HEK293T (cell line): ENCODE data around the gene MRPL55.
A peak's percentile ranks its signal among the peaks of the same experiment; 100 is the strongest.

Experiments used
- CTCF ChIA-PET: fragments of 350-600 bp; formaldehyde crosslinking; extraction: SDS; loops from one replicate; lab custom pipeline; 2021; ENCODE audit warnings: antibody characterized with exemption, inconsistent platforms; lab: Yijun Ruan, JAX
- POLR2A ChIA-PET: fragments of 350-600 bp; formaldehyde crosslinking; extraction: SDS; loops from one replicate; lab custom pipeline; 2020; ENCODE audit warnings: antibody characterized with exemption, inconsistent platforms; lab: Yijun Ruan, JAX
- DNase-seq: peaks from one replicate; pipeline ENCODE4 v3.0.0; 2012; ENCODE audit warnings: mixed read lengths; ENCODE audit errors: extremely low spot score
- ARNT ChIP-seq: fragments of 450-650 bp; IDR thresholded peaks from 2 replicates; pipeline ENCODE4 v1.6.1; 2017; ENCODE audit warnings: mild to moderate bottlenecking
- BHLHE40 ChIP-seq: fragments of 450-650 bp; IDR thresholded peaks from 2 replicates; pipeline ENCODE4 v1.6.1; 2016; ENCODE audit warnings: mild to moderate bottlenecking, moderate library complexity, borderline replicate concordance
- CTBP1 ChIP-seq: fragments of 450-650 bp; IDR thresholded peaks from 2 replicates; pipeline ENCODE4 v1.6.1; 2016; ENCODE audit warnings: borderline replicate concordance
- ELF4 ChIP-seq: fragments of 450-650 bp; IDR thresholded peaks from 2 replicates; pipeline ENCODE4 v1.6.1; 2017; ENCODE audit warnings: antibody characterized with exemption
- FOXA1 ChIP-seq: fragments of 450-650 bp; IDR thresholded peaks from 2 replicates; pipeline ENCODE4 v1.6.1; 2016; ENCODE audit warnings: mild to moderate bottlenecking
- FOXK2 ChIP-seq: fragments of 450-650 bp; IDR thresholded peaks from 2 replicates; pipeline ENCODE4 v1.6.1; 2016; ENCODE audit warnings: mild to moderate bottlenecking
- FOXM1 ChIP-seq: fragments of 450-650 bp; IDR thresholded peaks from 2 replicates; pipeline ENCODE4 v1.6.1; 2017; ENCODE audit warnings: mild to moderate bottlenecking, borderline replicate concordance
- HDGF ChIP-seq: fragments of 450-650 bp; IDR thresholded peaks from 2 replicates; pipeline ENCODE4 v1.6.1; 2017; ENCODE audit warnings: antibody characterized with exemption, borderline replicate concordance
- L3MBTL2 ChIP-seq: fragments of 450-650 bp; conservative IDR thresholded peaks from 2 replicates; pipeline ENCODE4 v1.6.1; 2016; ENCODE audit warnings: mild to moderate bottlenecking
- LEF1 ChIP-seq: fragments of 450-650 bp; IDR thresholded peaks from 2 replicates; pipeline ENCODE4 v1.6.1; 2017; ENCODE audit warnings: mild to moderate bottlenecking, borderline replicate concordance
- NFRKB ChIP-seq: fragments of 450-650 bp; IDR thresholded peaks from 2 replicates; pipeline ENCODE4 v1.6.1; 2016; ENCODE audit warnings: mild to moderate bottlenecking, moderate library complexity
- SP1 ChIP-seq: fragments of 450-650 bp; IDR thresholded peaks from 2 replicates; pipeline ENCODE4 v1.6.1; 2017
- SUZ12 ChIP-seq: fragments of 450-650 bp; IDR thresholded peaks from 2 replicates; pipeline ENCODE4 v1.6.1; 2016; ENCODE audit warnings: mild to moderate bottlenecking
- TARDBP ChIP-seq: fragments of 450-650 bp; IDR thresholded peaks from 2 replicates; pipeline ENCODE4 v1.6.1; 2016
- ZNF384 ChIP-seq: fragments of 450-650 bp; IDR thresholded peaks from 2 replicates; pipeline ENCODE4 v1.6.1; 2016
- TF ChIP-seq, protein P1 (sequence below): fragments of 450-650 bp; IDR thresholded peaks from 2 replicates; pipeline ENCODE4 v1.6.1; 2016

The MRPL55 gene

DNA sequence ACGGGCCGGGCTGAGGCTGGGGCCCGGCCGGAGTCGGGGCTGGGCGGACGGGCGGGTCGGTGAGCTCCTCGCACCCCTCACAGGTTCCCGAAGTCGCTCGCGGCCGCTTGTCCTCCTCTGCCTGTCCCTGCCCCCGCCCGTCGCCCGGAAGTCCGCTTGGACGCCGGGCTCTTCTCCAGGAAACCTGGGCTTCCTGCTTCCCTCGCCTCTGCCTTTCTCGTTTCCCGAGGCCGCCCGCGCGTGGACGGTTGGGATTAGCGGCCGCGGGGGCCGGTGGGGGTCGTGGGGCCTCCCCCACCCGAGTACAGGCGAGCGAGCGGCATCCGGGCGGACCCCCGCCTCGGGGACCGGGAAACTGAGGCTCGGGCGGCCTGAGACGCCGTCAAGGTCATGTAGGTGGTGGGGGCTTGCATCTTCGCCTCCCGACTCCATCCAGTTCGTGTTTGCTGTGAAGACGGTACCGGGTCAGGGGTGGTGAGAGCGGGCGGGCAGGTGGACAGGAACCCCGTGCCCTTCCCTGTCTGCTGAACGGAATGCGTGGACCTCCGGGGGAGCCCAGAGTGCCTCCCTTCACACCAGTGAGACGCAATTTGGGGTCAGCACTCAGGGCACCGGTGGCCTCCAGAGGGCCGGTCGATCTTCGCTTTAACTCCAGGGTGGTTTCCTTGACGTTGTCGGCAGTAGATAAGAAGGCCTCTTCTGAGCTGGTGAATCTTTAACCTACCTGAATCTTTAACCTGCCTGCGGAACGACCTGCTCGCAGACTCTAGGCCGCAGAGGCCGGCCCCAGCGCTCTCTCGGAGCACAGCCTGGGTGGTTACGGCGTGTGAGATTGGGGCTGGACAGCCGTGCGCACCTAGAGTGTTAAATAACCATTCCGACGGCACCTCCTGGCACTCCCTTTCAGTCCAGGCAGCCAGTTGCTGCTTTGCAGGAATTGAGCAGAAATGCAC lies 25.9 kb downstream of the MRPL55 start:
- DNase-seq, result peak; percentile 33
- CTCF ChIA-PET, result interaction anchor here (0.7 kb wide), 1 partner anchor 81 kb away, joined by 4 read pairs; no protein-coding TSS in a partner anchor
- TF ChIP-seq L3MBTL2, result no peak
- TF ChIP-seq BHLHE40, result no peak
- no peak for TF ChIP-seq FOXK2
- TF ChIP-seq HDGF, result no peak
- TF ChIP-seq ARNT, result no peak
- no peak for TF ChIP-seq LEF1
- TF ChIP-seq FOXA1, result no peak
- TF ChIP-seq ELF4, result no peak
- no peak for TF ChIP-seq FOXM1
- no peak for TF ChIP-seq SUZ12
- TF ChIP-seq SP1, result no peak
- TF ChIP-seq ZNF384, result no peak
- TF ChIP-seq TARDBP, result no peak
- TF ChIP-seq, protein P1, sequence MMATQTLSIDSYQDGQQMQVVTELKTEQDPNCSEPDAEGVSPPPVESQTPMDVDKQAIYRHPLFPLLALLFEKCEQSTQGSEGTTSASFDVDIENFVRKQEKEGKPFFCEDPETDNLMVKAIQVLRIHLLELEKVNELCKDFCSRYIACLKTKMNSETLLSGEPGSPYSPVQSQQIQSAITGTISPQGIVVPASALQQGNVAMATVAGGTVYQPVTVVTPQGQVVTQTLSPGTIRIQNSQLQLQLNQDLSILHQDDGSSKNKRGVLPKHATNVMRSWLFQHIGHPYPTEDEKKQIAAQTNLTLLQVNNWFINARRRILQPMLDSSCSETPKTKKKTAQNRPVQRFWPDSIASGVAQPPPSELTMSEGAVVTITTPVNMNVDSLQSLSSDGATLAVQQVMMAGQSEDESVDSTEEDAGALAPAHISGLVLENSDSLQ, result no peak
- TF ChIP-seq CTBP1, result no peak
- no peak for TF ChIP-seq NFRKB
- POLR2A ChIA-PET, result interaction anchor here (1.0 to 2.9 kb wide), 15 partner anchors 8 to 404 kb away, joined by 3 to 23 read pairs (median 5); partner anchors contain the start of gene RNF187

DNA sequence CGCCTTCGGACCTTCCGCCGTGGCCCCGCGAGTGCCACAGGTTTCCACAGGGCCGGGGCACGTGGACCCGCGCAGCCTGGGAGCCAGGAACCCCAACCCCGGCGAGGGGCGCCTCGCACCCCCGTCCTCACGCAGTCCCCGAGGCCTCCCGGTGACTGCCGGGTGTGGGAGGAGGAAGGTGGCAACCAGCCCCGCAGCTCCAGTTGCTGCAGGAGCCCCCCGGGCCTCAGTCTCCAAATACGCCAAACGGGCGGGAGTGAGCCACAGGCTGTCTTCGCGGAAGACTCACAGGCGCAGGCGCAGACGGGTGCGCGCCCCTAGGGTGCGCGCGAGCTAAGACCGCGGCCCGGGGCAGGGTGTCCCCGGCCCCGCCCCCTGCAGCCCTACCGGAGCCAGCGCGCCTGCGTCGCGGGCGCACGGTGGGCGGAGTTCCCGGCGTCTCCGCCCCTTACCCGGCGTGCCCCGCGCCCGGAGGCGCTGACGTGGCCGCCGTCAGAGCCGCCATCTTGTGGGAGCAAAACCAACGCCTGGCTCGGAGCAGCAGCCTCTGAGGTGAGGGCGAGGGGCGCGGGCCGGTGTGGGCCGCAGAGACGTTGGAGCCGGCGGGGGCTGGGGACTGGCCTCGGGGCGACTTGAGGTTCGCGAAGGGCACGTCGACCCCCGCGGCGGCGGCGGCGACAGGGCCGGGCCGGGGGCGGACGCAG lies 26.7 kb downstream of the MRPL55 start, which contains the start of gene ARF1:
ARF1 (plus strand) TSS at position 495 of the 704 bp plus-strand sequence. CDS start 14,407 bp downstream, outside the sequence.
- TF ChIP-seq BHLHE40 (no peak), CTBP1 (no peak), HDGF (no peak; the same call in 1 of the 2 replicates), SUZ12 (no peak), NFRKB (no peak), ARNT (peak; percentile 72; the same call in 1 of the 2 replicates), FOXA1 (no peak), ELF4 (no peak), FOXK2 (no peak), FOXM1 (0 out of 2 replicates have a peak, but pooled peaks have one; percentile 36), TARDBP (no peak), LEF1 (peak; percentile 75; the same call in 1 of the 2 replicates), SP1 (no peak), ZNF384 (no peak), L3MBTL2 (peak; percentile 97)
- TF ChIP-seq, protein P1, result no peak
- ChIA-PET CTCF (no interaction called here), POLR2A (interaction anchor here (0.5 to 2.9 kb wide), 19 partner anchors 9 to 404 kb away, joined by 3 to 23 read pairs (median 4); partner anchors contain the start of gene RNF187)
- peak; percentile 100 for DNase-seq

DNA sequence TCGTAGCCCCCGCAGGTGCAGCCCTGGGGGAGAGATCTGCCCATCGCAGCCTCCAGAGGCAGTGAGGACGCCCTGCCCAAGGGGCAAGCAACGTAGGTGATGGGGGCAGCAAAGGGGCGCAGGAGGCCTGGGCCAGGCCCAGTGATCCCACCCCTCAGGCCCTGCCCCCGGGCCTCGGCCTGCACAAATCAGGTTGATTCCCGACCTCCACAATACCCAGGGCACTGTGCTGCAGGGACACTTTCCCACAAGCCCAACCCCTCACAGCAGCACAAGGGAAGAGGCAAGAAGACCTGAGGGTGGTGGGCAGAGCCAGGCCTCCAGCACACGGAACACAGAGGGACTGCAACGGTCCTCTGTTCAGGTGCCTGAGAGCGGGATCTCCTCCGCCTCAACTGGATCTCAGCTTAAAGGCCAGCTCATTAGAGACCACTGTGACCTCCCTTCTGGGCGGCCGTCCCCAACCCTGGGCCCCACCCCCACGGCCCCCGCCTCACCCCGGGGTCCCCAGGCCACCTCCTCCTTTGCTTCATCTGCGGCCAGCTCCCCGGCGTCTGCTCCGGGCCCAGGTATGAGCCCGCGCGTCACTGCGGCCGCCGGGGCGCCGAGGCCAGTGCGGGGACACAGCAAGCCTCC lies 27.4 kb downstream of the MRPL55 start:
- POLR2A ChIA-PET, result interaction anchor here (0.5 to 2.9 kb wide), 18 partner anchors 8 to 324 kb away, joined by 3 to 23 read pairs (median 4); no protein-coding TSS in a partner anchor
- CTCF ChIA-PET, result no interaction called here
- TF ChIP-seq HDGF (0 out of 2 replicates have a peak, but pooled peaks have one; percentile 17), L3MBTL2 (no peak)
- DNase-seq, result peak; percentile 41

DNA sequence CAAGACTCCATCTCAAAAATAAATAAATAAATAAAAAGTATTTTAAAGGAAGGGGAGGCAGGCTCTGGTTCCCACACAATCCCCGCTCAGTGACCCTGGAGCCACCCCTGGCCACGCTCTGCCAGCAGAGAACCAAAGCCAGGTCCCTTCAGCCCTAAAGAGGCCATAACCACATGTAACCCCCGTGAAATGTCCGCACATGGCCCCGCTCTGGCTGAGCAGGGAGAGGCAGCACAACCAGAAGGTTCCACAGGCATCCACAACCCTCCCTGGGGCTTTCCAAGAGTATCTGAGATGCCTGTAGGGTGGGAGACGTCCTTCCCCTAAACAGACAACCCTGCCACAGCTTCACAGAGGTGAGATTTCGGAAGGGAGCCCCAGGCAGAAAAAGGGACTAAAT lies 28.0 kb downstream of the MRPL55 start:
- DNase-seq, result no peak
- ChIA-PET CTCF (no interaction called here), POLR2A (interaction anchor here (1.6 to 2.9 kb wide), 5 partner anchors 15 to 82 kb away, joined by 4 to 23 read pairs (median 8); no protein-coding TSS in a partner anchor)
- no peak for TF ChIP-seq TARDBP
- TF ChIP-seq FOXA1, result no peak
- no peak for TF ChIP-seq SUZ12
- no peak for TF ChIP-seq SP1
- no peak for TF ChIP-seq ZNF384
- TF ChIP-seq, protein P1, result no peak
- no peak for TF ChIP-seq FOXK2
- TF ChIP-seq ARNT, result no peak
- no peak for TF ChIP-seq FOXM1
- no peak for TF ChIP-seq HDGF
- no peak for TF ChIP-seq LEF1
- TF ChIP-seq ELF4, result no peak
- TF ChIP-seq L3MBTL2, result no peak
- no peak for TF ChIP-seq BHLHE40
- TF ChIP-seq NFRKB, result no peak
- TF ChIP-seq CTBP1, result no peak
